ENCODE results near the gene THAP8. TPM values are rescaled to one million over a fixed set of nuclear protein-coding genes. Genes with fewer than 3 reads are reported as not detected.

The THAP8 gene
- total and polyA plus RNA-seq, 11 donors: 2.3 to 7.3 (median 4.9) TPM

GRCh38 chr19:36093146-36093662, 39.1 kb upstream of the THAP8 start:
- Histone ChIP-seq H3K9me3 (no peaks in the 10 kb centered on the region), H3K27ac (peak overlapping the region in 11 of 12 donors; percentile 11 to 72 (median 59)), H3K4me3 (no peak overlapping the region), H3K36me3 (peaks cover 0 to 11% (median 0%) of the 10 kb centered on the region in 9 donors), H3K4me1 (peaks cover 0 to 24% (median 5%) of the 10 kb centered on the region in 12 donors), H3K27me3 (no peaks in the 10 kb centered on the region)
- ATAC-seq (no peak), DNase-seq (no peak)
- TF ChIP-seq POLR2A (IDR thresholded peaks at IDR 0.05): no peak
- no peak for TF ChIP-seq CTCF (IDR thresholded peaks at IDR 0.05)
- 87 to 93% (median 87%) methylated on average over 5 of the region's 5 CpGs for WGBS, 4 donors
- intact Hi-C loops (cut with DNase I): no loop called here

GRCh38 chr19:36092566-36092965, 38.5 kb upstream of the THAP8 start:
- H3K4me1 ChIP-seq: peaks cover 0 to 24% (median 5%) of the 10 kb centered on the region in 12 donors
- ATAC-seq: no peak
- 89 to 96% (median 92%) methylated on average over 4 to 7 of the region's 7 CpGs for WGBS, 4 donors
- no peaks in the 10 kb centered on the region for H3K27me3 ChIP-seq
- no peak for DNase-seq
- intact Hi-C loops (cut with DNase I): no loop called here
- H3K27ac ChIP-seq: peak overlapping the region in 2 of 12 donors; percentile 67 to 72
- H3K4me3 ChIP-seq: no peak overlapping the region
- TF ChIP-seq CTCF (IDR thresholded peaks at IDR 0.05) (no peak), POLR2A (IDR thresholded peaks at IDR 0.05) (no peak)
- peaks cover 0 to 11% (median 0%) of the 10 kb centered on the region in 9 donors for H3K36me3 ChIP-seq
- no peaks in the 10 kb centered on the region for H3K9me3 ChIP-seq

GRCh38 chr19:36090910-36091695, 37.0 kb upstream of the THAP8 start:
- DNase-seq (no peak), ATAC-seq (no peak)
- H3K4me3 ChIP-seq: no peak overlapping the region
- intact Hi-C loops (cut with DNase I): no loop called here
- peaks cover 0 to 16% (median 3%) of the 10 kb centered on the region in 12 donors for H3K4me1 ChIP-seq
- WGBS, 4 donors: 80 to 96% (median 91%) methylated on average over 13 of the region's 13 CpGs
- H3K36me3 ChIP-seq: peaks cover 0 to 4% (median 0%) of the 10 kb centered on the region in 9 donors
- H3K9me3 ChIP-seq: no peaks in the 10 kb centered on the region
- no peak overlapping the region for H3K27ac ChIP-seq
- TF ChIP-seq POLR2A (IDR thresholded peaks at IDR 0.05) (no peak), CTCF (IDR thresholded peaks at IDR 0.05) (no peak)
- H3K27me3 ChIP-seq: no peaks in the 10 kb centered on the region

- Histone ChIP-seq H3K4me3 (no peak overlapping the region), H3K27me3 (no peaks in the 10 kb centered on the region), H3K27ac (no peak overlapping the region), H3K36me3 (peaks cover 0 to 4% (median 0%) of the 10 kb centered on the region in 9 donors), H3K9me3 (no peaks in the 10 kb centered on the region), H3K4me1 (peaks cover 0 to 16% (median 3%) of the 10 kb centered on the region in 12 donors)
- TF ChIP-seq POLR2A (IDR thresholded peaks at IDR 0.05) (no peak), CTCF (IDR thresholded peaks at IDR 0.05) (no peak)
- intact Hi-C loops (cut with DNase I): no loop called here
- WGBS, 4 donors: 94 to 96% (median 95%) methylated on average over 5 of the region's 5 CpGs
- ATAC-seq (no peak), DNase-seq (no peak)
These were observed 35.8 kb upstream of the THAP8 start for GRCh38 chr19:36089847-36090246.
